NCI-H1417 (cell line): ENCODE results near the gene UNC13B.
"Not testable (repeated sequence)": the region's sequence is repeated elsewhere in the genome, so short reads cannot be mapped to it uniquely, and the experiment has no call there.

Experiments
- DNase-seq, 3 experiments: peaks; one replicate each; lab custom pipeline; 2025; lab: John Stamatoyannopoulos, UW

UNC13B gene

DNA sequence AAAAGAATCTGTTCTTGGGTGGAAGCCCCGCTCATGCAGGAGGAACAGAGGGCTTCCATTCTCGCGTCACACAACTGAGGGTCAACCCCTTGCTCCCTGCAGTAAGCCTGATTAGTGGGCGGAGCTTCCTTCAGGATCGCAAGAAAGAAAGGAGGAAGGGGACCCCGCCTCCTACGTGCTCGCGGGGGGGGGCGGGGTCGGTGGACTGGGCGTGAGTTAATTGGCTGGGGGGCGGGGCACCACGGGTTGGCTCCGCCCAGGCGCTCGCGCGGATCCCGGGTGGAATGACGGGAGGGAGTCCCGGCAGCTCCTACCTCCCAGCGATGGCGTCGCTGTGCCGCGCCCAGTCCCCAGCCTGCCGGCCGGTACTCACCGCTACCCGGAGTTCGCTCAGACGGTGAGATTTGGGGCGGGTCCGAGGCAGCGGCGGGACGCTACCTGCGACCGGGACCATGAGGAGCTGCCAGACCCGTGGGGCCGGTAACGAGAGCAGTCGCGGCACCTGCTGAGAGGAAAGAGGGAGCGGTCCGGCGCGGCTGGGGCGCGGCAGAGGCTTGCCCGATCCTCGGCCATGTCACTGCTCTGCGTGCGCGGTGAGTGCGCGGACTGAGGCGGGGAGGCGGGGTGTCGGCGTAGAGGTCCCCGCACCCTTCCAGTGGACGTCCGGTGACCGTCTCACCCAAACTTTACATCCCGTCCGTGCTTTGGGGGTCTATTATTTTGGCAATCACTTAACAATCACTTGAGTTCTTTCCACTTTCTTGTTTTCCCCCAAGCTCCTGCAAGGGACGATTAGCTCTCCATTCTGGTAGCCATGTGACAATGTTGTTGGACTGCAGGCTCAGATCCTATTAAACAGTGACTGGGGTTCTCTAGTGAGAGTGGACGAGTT lies at the start of gene UNC13B:
UNC13B (plus strand) TSS at position 297 of the 892 bp plus-strand sequence; CDS start at position 572, 275 bp downstream.
- DNase-seq, result peak; percentile 85 to 94 (median 86)

DNA sequence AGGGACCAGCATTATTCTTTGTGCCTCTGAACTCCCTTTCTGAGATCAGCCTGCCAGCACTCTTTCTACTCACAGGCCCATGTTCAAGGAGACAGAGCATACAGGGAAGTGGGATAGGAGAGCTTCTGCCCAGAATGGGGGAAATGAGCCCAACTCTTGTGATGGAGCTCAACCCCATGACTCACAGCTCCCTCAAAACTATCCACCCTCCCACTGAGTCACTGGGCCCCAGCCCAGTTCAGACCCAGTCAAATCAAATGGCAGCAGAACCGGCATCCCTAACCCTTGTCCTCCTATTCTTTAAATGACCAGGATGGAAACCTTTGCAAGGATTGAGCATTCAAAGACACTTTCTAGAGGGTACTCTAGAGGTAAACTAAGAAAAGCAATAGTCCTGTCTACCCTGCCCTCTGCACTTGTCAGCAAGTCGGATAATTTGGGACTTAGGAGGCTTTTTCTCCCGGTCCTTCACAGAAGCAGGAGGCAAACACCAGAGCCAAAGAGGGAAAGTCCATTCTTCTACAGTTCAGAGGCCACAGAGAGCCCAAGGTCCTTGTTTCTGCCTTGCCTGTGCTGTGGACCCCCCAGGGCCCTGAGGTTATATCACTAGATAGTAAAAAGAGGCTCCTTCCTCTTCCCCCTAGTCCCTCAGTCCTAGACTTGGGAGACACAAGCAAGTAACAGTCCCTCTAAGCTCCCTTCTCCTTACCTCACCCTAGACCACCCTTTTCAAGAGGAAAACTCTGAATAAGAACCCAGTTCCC lies 49.4 kb upstream of the UNC13B start:
- DNase-seq, result no peak

DNA sequence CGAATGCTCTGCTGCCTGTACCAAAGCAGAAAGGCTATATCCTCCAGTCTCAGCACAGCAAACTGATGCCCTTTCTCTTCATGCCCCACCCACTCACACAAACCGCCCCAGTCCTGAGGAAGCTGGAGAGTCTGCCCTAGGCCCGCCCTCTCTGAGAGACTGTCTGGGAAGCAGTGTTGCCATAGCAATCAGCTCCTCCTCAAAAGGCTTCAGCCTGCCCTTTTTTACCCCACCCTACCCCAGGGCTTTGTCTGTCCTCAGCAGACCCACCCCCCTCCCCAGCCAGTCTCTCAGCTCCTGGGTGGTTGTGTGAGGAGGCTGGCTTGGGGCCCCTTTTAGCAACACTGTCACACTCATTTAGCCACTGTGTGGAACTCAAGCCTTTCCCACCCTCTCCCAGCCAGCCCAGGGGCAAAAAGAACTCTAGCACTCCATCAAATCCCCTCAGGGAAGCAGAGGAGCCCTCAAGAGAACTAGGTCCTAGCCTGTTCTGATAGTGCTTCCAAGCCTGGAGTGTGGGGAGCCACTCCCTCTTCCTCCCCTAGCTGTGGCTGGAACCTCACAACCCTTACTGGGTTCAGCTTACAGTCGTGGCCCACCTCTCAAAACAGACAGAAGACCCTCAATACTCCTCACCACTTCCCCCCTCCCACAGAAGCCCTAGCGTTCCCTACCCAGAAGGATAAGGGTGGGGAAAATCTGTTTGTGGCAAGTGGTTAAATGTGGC lies 47.5 kb upstream of the UNC13B start:
- DNase-seq, result peak; percentile 60 to 79 (median 78)

DNA sequence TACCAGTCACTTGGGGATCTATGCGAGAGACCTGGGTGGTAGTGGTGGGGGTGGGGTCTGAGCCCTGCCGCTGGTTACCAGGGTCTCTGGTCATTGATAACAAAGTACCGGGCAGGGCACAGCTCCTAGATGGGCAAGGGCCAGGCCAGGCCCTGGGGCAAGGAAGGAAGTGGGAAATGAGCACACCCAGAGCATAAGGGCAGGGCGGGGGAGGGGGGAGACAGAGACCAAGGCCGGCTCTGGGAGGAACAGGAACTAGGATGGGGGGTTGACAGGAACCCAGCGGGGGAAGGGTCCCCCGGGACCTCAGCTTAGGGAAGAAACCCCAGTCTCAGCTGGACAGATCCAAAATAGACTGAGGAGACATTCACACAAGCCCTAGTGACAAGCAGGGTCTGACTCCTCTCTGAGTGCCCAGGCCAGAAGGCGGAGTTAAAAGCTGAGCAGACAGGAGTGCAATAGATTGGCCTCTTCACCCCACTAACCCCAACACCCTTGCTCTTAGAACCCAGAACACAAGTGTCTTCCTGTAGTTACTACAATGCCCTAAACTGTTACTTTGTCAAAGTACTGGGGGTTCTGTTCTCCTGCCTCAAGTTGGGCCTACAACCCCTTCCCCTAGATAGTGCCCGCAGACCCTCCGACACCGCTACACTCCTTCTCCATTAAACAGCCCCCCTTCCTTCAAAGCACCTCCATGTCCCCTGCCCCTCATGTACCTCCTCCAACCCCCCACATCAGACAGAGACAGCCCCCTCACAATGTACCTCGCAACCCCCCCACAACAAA lies 46.8 kb upstream of the UNC13B start:
- DNase-seq, result peak in 2 of 3 experiments; percentile 20 to 42

DNA sequence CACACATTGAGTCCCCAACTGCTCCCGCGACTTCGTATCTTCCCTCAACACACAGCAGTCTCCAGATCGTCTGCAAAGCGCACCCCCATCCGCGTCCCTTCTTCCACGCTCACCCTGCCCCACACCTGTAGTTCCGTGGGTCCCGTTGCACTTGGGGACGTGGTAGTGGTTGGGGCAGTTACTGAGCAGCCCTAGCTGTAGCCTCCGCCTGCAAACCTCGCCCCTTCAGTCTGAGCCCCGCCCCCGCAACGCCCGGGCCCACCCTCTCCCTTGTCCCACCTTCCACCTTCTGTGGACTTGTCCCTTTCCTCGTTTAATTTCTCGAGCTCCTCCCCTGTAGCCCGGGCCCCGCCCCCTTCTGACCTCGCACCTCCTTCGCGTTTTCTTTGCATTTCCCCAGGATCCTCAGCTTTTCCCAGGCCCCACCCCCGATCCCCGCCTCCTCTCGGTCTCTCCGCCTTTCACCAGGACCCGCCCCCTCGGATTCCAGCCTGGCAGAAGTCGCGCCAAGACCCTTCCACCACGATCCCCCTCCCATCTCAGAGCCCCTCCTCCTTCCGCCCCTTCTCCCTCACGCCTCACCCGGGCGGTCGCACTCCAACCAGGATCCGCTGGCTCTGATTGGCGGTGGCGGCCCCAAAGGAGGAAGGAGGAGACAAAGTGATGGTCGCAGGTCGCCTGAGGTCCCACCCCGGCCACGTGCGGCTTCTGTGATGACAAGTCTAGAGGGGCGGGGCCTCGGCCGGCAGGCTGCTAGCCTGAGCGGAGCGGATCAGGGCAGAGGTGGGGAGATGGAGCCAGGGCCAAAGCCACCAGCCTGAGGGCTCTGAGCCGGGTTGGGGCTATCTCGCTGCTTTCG lies 45.9 kb upstream of the UNC13B start, which contains the start of gene ATOSB:
ATOSB (minus strand) TSS at position 183 of the 859 bp plus-strand sequence. CDS start 7,588 bp downstream, outside the sequence.
- DNase-seq, result peak; percentile 88 to 96 (median 95)

DNA sequence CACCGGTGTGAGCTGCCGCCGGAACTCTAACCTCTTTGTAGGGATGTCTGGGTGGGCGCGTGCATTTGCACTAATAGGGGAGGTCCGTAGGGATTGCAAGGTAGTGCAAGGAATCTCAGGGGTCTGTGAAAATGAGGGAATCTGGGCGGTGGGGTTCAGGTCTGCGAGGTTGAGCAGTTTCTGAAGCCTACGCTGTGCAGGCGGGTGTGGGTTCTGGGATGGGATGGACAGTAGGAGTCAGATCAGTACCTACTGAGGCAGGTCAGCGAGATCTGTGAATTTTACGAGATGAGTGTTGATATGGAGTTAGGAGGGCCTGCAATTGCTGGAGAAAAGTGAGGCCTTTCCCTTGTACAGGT lies 45.3 kb upstream of the UNC13B start:
- DNase-seq, result no peak

DNA sequence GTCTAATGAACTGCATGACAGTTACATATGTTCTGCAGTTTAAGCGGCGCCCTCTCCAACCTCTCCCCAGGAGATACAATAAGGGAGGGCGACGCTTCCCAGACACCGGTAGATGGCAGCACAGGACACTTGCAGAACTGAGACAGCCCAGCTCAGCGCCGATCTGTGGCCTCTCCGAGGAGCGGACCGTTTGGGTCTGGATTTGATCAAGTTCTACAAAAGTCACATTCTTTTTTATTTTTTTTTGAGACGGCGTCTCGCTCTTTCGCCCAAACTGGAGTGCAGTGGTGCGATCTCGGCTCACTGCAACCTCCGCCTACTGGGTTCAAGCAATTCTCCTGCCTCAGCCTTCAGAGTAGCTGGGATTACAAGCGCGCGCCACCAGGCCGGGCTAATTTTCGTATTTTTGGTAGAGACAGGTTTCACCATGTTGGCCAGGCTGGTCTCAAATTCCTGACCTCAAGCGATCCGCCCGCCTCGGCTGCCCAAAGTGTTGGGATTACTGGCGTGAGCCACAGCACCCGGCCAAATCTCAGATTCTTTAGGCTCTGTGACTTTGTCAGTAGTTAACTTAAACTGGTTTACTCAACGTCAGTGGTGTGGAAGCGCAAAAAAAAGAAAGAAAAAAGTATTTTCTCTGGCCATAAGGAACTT lies 44.8 kb upstream of the UNC13B start:
- peak; percentile 76 to 92 (median 81) for DNase-seq

DNA sequence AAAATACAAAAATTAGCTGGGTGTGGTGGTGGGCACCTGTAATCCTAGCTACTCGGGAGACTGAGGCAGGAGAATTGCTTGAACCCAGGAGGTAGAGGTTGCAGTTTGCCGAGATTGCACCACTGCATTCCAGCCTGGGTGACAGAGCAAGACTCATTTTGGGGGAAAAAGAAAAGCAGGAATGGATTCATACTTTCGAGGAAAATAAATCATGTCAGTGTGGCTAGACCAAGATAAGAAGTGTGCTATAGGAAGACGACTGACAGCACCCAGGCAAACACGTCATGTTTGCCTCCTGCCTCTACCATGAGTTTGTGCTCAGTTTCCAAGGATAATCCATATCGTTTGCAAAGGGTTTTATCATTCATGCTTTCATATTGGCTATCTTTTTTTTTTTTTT lies 26.9 kb upstream of the UNC13B start:
- no peak for DNase-seq

DNA sequence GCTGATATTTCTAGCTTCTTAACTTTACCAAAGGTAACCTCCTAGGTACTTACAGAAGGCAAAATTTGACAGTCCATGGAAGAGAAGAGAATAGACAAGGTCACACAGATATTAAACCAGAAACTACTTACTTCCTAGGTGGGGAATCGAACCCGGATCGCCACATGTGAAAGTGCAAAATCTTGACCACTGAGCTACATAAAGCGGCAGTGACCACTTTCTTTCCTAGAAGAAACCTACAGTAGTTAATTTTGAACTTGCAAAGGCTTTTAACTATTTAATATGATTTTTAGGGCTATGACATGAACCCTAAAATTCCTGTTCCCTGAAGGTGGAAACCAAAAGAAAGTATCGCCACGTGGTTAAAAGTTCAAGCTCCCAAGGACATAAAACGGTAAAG lies 25.8 kb upstream of the UNC13B start:
- DNase-seq, result no peak

DNA sequence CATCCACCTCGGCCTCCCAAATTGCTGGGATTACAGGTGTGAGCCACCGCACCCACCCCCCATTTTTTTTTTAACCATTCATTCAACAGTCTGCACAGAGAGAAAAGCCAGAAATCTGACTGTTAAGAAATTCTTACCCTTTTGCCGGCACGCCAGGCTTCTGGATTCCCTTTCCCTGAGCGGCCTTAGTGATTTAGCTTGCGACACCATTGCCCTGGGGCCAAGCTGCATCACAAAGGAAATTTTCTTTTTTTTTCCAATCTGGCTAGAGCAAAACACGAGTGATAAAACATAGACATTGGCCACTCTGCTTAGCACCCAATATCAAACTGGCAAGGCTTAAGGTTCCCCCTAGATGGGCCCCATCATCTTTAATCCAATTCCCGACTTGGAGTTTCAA lies 24.9 kb upstream of the UNC13B start:
- no peak for DNase-seq

DNA sequence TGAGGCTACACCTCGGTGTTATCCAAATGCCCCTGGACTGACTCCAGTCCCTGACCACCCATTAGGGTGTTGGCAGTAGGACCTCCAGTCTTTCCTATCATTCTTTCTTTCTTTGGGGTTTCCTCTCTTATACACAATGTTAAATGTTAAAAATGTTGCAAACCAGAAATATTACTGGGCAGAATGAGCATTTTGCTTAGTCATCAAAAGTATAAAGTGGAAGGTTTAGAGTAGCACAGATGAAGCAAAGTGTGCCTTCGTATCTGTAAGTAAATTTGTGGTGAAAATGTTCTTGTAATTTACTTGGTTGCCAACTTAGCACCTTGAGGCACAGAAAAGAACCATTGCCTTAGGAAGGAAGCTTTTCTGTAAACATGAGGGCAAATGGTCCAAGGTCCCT lies 21.7 kb upstream of the UNC13B start:
- DNase-seq, result no peak

DNA sequence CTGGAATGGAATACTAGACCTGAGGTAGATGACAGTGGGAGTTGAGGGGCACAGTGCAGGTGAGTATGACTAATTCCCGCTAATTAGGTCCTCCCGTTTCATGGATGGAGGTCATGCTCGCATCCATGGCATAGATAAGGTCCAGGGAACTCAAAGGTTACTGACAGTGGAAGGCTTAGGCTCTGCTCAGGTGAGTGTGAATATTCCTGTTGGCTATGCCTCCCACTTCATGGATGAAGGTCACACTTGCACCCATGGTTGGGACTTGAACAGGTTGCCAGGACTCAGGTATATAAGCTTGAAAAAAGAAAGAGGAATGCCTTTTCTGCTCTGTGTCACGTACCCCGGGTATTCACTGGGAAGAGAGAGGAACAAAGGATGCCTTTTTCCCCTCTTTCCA lies 19.8 kb upstream of the UNC13B start:
- no peak for DNase-seq

DNA sequence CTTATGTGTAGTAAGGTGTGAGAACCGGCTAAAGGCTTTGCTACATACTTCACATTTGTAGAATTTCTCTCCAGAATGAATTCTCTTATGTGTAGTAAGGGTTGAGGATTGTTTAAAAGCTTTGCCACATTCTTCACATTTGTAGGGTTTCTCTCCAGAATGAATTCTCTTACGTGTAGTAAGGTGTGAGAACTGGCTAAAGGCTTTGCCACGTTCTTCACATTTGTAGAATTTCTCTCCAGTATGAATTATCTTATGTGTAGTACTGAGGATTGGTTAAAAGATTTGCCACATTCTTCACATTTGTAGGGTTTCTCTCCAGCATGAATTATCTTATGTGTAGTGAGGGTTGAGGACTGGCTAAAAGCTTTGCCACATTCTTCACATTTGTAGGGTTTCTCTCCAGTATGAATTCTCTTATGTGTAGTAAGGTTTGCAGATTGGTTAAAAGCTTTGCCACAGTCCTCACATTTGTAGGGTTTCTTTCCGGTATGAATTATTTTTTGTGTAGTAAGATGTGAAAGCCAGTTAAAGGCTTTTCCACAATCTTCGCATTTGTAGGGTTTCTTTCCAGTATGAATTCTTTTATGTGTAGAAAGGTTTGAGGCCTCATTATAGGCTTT lies 13.8 kb upstream of the UNC13B start:
- not testable (repeated sequence) for DNase-seq

DNA sequence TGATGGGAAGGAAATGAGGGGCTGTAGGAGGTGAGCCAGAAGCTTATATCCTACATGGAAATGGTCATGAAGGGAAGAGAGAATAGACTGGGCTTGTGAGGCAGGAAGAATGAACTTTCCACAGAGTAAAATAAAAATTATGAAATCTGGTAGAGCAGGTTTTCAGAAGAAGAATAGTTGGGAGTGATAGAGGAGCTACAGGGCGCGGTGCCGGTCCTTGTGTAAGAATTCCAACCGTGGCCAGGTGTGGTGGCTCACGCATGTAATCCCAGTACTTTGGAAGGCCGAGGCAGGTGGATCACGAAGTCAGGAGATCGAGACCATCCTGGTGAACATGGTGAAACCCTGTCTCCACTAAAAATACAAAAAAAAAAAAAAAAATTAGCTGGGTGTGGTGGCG lies 8.9 kb upstream of the UNC13B start:
- DNase-seq, result no peak

DNA sequence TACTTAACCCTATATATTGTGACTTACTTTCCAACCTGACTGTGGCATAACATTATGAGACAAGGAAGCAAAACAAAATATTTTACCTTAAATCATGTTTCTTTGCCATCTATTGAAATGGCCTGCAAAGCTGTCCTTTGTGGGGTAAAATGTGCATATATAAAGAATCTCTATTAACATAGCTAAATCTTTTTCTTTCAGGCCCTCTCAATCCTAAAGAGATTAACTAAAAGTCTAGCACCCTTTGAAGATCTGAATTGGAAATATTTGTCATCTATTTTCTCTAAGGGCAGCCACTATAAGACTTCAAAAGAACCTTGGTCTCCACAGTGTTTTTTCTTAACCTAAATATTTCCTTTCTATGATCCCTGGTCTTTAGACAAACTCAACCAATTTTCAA lies 5.0 kb upstream of the UNC13B start:
- DNase-seq, result no peak

DNA sequence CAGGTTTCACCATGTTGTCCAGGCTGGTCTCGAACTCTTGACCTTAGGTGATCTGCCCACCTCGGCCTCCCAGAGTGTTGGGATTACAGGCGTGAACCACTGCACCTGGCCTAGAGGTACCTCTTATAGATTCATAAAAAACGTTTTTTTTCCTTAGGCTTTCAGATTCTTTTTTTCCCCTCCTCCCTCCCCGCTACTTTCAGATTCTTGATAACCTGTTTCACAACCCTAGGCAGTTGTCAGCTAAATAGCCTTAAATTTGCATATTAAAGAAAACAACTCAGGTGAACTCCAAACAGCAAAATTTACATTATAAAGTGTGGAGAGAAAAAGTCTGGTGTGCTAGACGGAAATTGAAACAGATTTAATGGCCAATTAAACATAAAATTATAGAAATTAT lies 4.0 kb upstream of the UNC13B start:
- not testable (repeated sequence) for DNase-seq

DNA sequence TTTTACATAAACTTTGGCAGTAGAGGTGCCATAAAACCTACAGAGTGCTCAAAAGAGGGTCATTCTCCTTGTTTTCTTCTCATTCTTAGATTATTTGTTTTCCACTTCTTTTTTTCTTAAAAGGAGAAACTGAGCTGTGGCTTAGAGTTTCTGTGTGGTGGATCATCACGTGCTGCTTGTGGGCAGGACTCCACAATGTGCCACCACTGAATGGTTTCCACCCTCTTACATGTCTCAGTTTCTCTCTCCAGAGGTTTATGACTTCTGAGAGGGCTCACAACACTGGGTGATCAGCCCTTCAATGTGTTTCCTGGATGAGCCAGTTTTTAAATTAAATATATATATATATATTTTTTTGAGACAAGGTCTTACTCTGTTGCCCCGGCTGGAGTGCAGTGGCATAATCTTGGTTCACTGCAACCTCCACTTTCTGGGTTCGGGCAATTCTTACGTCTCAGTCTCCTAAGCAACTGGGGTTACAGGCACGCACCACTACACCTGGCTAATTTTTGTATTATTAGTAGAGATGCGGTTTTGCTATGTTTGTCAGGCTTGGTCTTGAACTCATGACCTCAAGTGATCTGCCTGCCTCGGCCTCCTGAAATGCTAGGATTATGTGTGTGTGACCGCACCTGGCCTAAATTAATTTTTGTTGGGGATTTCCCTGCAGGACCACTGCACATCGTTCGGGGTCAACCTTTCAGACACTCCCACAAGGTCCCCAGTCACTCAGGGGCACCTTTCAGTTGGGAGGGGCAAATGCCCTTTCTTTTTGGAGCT lies 3.1 kb upstream of the UNC13B start:
- DNase-seq, result no peak

DNA sequence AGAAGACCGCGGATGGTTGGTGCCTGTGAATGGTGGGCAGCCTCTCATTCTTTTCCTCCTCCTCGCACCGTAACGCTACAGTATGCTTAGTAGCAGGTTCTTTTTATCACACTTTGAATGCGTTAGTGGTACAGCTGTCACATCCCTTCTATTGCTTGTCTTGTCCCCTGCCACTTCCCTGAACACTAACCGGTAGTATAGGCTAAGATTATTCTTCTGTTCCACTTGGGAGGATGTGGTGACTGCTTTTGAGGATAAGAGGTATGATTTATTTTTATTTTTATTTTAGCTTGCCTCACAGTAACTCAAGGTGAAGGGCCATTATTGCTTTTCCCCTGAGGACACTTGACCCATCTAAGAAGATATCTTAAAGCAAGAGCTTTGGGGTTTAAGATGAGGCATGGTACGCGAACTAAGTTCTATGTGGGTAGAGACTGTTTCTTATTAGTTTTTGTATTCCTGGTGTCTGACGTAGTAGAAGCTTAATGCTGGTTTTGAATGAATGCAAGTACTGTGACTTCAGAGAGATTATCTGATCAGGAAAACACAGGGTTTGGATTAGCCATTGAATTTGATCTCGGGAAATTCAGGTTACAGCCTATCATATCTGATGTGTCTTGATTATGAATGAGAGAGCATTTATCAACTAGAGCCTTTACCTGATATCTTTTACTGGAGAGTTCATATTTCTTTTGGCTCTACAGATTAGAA lies 951 bp downstream of the UNC13B start:
- DNase-seq, result peak in 2 of 3 experiments; percentile 34 to 49
